ENCODE measurements around the gene FTO.

The FTO gene

DNA sequence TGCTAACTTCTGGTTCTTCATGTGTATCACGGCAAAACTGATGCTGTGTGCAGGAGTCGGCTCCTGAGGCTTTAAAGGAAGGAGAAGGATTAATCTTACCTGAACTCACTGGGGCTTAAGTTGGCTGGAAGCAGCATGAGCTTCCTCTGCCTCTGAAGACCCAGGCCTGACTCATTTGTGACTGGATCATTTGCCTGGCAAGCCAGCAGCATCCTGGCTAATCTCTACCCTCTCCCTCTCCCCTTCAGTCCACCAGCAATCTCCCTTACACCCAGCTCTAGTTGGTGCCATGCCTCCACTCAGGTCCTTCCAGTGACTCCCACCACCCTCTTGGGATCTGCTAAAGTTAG, 432.3 kb downstream of the FTO start:
- H3K27ac ChIP-seq = no peak overlapping the region
- TF ChIP-seq, protein P1, sequence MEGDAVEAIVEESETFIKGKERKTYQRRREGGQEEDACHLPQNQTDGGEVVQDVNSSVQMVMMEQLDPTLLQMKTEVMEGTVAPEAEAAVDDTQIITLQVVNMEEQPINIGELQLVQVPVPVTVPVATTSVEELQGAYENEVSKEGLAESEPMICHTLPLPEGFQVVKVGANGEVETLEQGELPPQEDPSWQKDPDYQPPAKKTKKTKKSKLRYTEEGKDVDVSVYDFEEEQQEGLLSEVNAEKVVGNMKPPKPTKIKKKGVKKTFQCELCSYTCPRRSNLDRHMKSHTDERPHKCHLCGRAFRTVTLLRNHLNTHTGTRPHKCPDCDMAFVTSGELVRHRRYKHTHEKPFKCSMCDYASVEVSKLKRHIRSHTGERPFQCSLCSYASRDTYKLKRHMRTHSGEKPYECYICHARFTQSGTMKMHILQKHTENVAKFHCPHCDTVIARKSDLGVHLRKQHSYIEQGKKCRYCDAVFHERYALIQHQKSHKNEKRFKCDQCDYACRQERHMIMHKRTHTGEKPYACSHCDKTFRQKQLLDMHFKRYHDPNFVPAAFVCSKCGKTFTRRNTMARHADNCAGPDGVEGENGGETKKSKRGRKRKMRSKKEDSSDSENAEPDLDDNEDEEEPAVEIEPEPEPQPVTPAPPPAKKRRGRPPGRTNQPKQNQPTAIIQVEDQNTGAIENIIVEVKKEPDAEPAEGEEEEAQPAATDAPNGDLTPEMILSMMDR (IDR thresholded peaks at IDR 0.05) = no peak
- TF ChIP-seq ZFX (IDR thresholded peaks at IDR 0.05; ENCODE audit: borderline replicate concordance) = no peak

DNA sequence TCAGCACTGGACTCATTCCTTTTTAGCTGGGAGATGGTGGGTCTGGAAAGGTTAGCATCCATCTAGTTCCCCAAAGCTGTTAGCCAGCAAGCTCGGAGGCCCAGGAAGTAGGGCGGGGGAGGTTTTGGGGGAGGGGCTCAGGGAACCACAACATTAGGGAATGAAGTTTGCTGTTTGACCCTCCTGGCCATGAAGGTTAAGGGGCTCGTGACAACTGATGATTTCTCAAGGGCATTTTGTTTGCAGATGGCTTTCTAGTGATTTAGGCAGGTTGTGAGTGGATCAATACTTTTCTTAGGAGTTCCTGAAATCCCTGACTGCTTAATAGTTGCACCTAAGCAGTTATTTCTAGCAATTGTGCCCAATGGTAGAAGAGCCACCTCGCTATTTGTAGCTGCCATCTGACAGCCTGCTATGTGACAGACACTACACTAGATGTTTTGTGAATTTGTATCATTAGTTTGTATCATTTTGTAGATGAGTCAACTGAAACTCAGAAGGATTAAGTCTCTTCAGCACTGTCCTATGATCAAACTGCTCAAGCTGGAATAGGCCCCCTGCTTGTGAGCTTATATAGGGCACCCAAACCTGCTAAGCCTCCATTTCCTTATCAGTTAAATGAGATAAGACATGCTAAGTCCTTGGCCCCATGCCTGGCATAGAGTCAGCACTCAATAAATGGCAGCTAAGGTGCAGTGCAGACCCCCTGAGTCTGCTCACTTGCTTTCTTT, 436.3 kb downstream of the FTO start:
- no peak overlapping the region for H3K27ac ChIP-seq
- TF ChIP-seq, protein P1 (IDR thresholded peaks at IDR 0.05) = no peak
- no peak for TF ChIP-seq ZFX (IDR thresholded peaks at IDR 0.05; ENCODE audit: borderline replicate concordance)

DNA sequence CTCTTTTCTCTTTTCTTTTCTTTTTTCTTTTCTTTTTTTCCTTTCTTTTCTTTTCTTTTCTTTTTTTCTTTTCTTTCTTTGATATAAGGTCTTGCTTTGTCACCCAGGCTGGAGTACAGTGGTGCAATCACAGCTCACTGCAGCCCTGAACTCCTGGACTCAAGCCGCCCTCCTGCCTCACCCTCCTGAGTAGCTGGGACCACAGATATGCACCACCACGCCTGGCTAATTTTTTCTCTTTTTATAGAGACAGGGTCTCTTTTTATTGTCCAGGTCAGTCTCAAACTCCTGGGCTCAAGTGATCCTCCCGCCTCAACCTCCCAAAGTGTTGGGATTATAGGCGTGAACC, 436.8 kb downstream of the FTO start:
- TF ChIP-seq, protein P1 (IDR thresholded peaks at IDR 0.05) = no peak
- no peak for TF ChIP-seq ZFX (IDR thresholded peaks at IDR 0.05; ENCODE audit: borderline replicate concordance)
- H3K27ac ChIP-seq = no peak overlapping the region

DNA sequence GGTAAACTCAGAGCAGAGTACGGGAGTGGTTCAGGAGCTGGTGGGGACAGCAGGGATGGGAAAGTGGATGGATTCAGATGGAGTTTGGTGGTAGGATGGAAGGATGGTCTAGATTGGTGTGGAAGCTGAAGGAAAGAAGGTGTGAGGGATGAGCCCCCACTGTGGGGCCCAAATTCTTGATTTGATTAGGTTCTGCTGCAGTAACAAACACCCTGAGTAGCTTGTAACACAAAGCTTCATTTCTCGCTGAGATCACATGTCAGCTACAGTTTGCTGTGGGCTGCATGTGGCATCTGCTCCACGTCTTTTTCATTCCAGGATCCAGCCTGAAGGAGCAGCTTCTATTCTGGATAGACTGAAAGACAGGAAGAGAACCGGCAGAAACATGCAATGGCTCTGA, 438.8 kb downstream of the FTO start:
- TF ChIP-seq, protein P1 (IDR thresholded peaks at IDR 0.05) = no peak
- TF ChIP-seq ZFX (IDR thresholded peaks at IDR 0.05; ENCODE audit: borderline replicate concordance) = no peak
- H3K27ac ChIP-seq = no peak overlapping the region

DNA sequence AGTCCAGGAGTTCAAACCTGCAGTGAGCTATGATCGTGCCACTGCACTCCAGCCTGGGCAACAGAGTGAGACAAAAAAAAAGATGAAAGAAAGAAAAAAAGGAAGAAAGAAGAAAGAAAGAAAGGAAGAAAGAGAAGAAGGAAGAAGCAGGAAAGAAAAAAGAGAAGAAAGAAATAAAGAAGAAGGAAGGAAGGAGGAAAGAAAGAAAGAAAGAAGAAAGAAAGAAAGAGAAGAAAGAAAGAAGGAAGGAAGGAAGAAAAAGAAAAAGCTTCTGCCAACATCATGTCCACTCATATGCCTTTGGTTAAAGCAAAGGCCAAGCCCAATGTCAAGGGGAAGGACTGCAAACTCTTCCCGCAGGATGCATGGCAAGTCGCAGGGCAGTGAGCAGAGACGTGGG, 439.5 kb downstream of the FTO start:
- H3K27ac ChIP-seq = no peak overlapping the region
- no peak for TF ChIP-seq ZFX (IDR thresholded peaks at IDR 0.05; ENCODE audit: borderline replicate concordance)
- TF ChIP-seq, protein P1 (IDR thresholded peaks at IDR 0.05) = no peak

DNA sequence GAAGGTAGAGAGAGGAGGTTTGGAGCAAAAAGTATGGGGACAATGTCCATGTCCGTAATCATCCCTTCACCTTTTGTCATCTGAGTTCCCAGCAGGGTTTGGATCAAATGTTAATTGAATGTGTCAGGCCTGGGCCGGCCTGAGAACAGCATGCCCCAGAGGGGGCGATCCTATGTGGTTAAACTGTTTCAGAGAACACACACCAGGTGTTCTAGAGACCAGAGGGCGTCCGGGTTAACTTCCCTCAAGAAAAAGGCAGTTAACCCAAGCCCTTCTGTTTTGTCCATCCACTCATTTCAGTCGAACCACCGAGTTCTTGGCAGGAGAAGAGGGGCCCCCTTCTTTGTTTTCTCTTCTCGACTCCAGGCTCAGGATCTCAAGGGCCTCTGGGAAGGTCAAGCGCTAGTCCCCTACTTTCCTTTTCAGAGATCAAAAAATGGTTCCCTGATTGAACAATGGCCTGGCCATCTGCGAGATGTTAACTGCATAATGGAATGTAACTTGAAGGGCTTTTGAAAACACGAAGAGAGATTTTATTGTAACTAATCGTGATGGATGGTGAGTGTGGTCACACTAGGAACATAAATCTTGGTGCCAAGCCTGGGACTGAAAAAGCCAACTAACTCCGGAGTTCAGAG, 440.1 kb downstream of the FTO start:
- no peak overlapping the region for H3K27ac ChIP-seq
- TF ChIP-seq, protein P1 (IDR thresholded peaks at IDR 0.05) = no peak
- TF ChIP-seq ZFX (IDR thresholded peaks at IDR 0.05; ENCODE audit: borderline replicate concordance) = no peak

DNA sequence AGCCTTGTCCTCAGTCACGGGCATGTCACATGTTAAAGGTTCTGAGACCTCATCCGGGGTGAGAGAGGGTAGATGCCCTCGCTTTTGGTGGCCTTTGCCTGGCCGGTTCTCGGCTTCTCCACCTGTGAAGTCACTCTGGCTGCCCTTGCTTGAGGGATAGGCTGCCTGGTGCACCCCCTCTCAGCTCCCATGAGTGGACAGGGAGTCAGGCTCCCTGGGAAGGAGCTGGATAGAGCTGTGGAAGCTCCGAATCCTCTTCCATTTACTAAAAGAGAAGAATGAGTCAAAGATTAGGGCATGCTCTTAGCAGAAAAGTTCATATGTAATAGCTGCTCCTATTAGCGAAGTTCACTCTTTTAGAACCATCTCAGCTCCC, 440.6 kb downstream of the FTO start:
- TF ChIP-seq, protein P1 (IDR thresholded peaks at IDR 0.05) = no peak
- TF ChIP-seq ZFX (IDR thresholded peaks at IDR 0.05; ENCODE audit: borderline replicate concordance) = no peak
- H3K27ac ChIP-seq = no peak overlapping the region
